ENCODE results near the gene NUDT21. TPM values are rescaled to one million over a fixed set of nuclear protein-coding genes. Genes with fewer than 3 reads are reported as not detected.
"Not testable (repeated sequence)": the region's sequence is repeated elsewhere in the genome, so short reads cannot be mapped to it uniquely, and the experiment has no call there.

NUDT21 gene
- total RNA-seq, result 10 to 100 TPM; 28.3 to 88.2 (median 51.7) TPM

DNA sequence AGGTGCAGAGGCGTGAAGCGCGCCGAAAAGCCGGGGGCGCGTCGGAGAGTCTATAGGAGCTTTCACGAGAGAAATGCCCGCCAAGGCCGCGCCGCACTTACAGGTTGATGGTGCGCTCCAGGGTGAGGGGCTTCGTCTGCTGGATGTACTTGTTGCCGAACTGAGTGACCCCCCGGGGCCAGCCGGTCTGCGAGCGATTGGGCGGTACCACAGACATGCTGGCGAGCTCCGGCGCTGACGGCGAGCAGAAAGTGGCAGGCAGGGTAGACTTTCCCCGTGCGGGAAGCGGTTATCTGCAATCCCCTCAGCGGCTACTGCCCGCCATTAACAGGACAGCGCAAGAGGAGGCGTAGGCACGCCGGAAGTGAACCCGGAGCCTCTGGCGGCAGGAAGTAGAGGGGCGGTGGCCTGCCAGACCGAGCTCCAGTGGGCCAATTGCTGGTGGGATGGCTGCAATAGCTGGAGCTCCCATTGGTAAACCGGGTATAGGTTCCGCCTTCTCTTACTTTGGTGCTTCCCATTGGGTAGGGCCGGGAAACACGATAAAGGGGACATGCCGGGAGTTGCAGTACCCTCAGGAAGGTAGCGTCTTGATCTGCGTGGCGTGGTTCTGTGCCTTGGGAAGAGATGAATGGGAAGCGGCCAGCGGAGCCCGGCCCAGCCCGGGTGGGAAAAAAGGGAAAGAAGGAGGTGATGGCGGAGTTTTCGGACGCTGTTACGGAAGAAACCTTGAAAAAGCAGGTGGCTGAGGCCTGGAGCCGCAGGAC is at the start of gene NUDT21, which contains the start of gene OGFOD1:
Gene NUDT21, minus strand, starts transcription at position 347 of the 767 bp plus-strand sequence. Its CDS starts 130 bp downstream, at position 217.
Gene OGFOD1, plus strand, starts transcription at position 569 of the 767 bp plus-strand sequence. Its CDS starts 59 bp downstream, at position 628.
- TF ChIP-seq, protein P1, sequence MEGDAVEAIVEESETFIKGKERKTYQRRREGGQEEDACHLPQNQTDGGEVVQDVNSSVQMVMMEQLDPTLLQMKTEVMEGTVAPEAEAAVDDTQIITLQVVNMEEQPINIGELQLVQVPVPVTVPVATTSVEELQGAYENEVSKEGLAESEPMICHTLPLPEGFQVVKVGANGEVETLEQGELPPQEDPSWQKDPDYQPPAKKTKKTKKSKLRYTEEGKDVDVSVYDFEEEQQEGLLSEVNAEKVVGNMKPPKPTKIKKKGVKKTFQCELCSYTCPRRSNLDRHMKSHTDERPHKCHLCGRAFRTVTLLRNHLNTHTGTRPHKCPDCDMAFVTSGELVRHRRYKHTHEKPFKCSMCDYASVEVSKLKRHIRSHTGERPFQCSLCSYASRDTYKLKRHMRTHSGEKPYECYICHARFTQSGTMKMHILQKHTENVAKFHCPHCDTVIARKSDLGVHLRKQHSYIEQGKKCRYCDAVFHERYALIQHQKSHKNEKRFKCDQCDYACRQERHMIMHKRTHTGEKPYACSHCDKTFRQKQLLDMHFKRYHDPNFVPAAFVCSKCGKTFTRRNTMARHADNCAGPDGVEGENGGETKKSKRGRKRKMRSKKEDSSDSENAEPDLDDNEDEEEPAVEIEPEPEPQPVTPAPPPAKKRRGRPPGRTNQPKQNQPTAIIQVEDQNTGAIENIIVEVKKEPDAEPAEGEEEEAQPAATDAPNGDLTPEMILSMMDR (IDR thresholded peaks at IDR 0.05), result peak in 2 of 6 experiments; percentile 25 to 31
- TF ChIP-seq EP300 (IDR thresholded peaks at IDR 0.05) (no peak), POLR2AphosphoS5 (IDR thresholded peaks at IDR 0.05) (peak; percentile 72 to 81), POLR2A (IDR thresholded peaks at IDR 0.05) (peak in 3 of 4 donors; percentile 50 to 74 (median 71))

DNA sequence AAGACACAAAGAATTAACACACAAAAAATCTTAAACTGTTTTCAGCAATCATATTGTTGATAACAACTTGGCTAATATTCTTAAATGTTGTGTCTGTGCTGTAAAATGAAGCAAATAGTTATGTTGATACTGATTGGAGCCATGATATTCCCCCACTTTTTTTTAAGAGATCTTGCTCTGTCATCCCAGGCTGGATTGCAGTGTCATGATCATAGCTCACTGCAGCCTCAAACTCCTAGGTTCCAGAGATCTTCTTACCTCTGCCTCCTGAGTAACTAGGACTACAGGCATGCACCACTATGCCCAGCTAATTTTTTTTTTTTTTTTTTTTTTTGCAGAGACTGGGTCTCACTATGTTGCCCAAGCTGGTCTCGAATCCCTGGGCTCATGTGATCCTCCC is 42.7 kb upstream of the NUDT21 start:
- peaks cover 11 to 31% (median 14%) of the 10 kb centered on the region in 4 donors for H3K36me3 ChIP-seq
- WGBS, 2 donors, result 100% methylated on average over 1 of the region's 1 CpG
- no peaks in the 10 kb centered on the region for H3K9me3 ChIP-seq
- ATAC-seq (ENCODE audit: low FRiP score in 2 of 2) (no peak), DNase-seq (no peak)
- no peak overlapping the region for H3K4me3 ChIP-seq
- no peak overlapping the region for H3K27ac ChIP-seq
- H3K27me3 ChIP-seq, result no peaks in the 10 kb centered on the region
- TF ChIP-seq EP300 (IDR thresholded peaks at IDR 0.05), result no peak
- TF ChIP-seq, protein P1 (IDR thresholded peaks at IDR 0.05), result no peak
- TF ChIP-seq POLR2AphosphoS5 (IDR thresholded peaks at IDR 0.05), result no peak
- no peak for TF ChIP-seq POLR2A (IDR thresholded peaks at IDR 0.05)
- no peaks in the 10 kb centered on the region for H3K4me1 ChIP-seq

More for the DNA sequence above, at the start of gene NUDT21, which contains the start of gene OGFOD1:
- peak; percentile 91 to 98 for DNase-seq
- peaks cover 18 to 34% (median 29%) of the 10 kb centered on the region in 4 donors for H3K4me1 ChIP-seq
- peak within 1 kb of the TSS; percentile 81 to 89 (median 84) for H3K27ac ChIP-seq
- H3K27me3 ChIP-seq, result no peaks in the 10 kb centered on the region
- H3K36me3 ChIP-seq, result peaks cover 4 to 36% (median 6%) of the 10 kb centered on the region in 4 donors
- 0 to 1% methylated on average over 25 to 56 of the region's 56 CpGs for WGBS, 2 donors
- peak within 1 kb of the TSS; percentile 83 to 97 (median 88) for H3K4me3 ChIP-seq
- H3K9me3 ChIP-seq, result no peaks in the 10 kb centered on the region
- ATAC-seq (ENCODE audit: low FRiP score in 2 of 2), result peak; percentile 100

DNA sequence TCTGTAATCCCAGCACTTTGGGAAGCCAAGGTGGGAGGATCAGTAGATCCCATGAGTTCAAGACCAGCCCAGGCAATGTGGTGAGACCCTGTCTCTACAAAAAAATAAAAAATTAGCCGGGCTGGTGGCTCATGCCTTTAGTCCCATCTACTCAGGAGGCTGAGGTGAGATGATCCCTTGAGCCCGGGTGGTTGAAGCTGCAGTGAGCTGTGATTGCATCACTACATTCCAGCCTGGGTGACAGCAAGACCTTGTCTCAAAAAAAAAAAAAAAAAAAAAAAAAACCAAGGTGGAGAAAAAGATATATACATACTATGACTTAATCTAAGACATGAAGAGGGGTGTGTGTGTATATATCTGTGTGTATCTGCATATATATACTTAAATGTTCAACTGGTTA is 42.0 kb upstream of the NUDT21 start:
- 80 to 87% methylated on average over 2 of the region's 2 CpGs for WGBS, 2 donors
- DNase-seq (no peak), ATAC-seq (ENCODE audit: low FRiP score in 2 of 2) (no peak)
- Histone ChIP-seq H3K9me3 (no peaks in the 10 kb centered on the region), H3K4me1 (no peaks in the 10 kb centered on the region), H3K4me3 (no peak overlapping the region), H3K27ac (no peak overlapping the region), H3K27me3 (no peaks in the 10 kb centered on the region), H3K36me3 (peaks cover 6 to 25% (median 10%) of the 10 kb centered on the region in 4 donors)
- TF ChIP-seq POLR2AphosphoS5 (IDR thresholded peaks at IDR 0.05) (no peak), POLR2A (IDR thresholded peaks at IDR 0.05) (no peak), EP300 (IDR thresholded peaks at IDR 0.05) (no peak)
- TF ChIP-seq, protein P1 (IDR thresholded peaks at IDR 0.05), result no peak

DNA sequence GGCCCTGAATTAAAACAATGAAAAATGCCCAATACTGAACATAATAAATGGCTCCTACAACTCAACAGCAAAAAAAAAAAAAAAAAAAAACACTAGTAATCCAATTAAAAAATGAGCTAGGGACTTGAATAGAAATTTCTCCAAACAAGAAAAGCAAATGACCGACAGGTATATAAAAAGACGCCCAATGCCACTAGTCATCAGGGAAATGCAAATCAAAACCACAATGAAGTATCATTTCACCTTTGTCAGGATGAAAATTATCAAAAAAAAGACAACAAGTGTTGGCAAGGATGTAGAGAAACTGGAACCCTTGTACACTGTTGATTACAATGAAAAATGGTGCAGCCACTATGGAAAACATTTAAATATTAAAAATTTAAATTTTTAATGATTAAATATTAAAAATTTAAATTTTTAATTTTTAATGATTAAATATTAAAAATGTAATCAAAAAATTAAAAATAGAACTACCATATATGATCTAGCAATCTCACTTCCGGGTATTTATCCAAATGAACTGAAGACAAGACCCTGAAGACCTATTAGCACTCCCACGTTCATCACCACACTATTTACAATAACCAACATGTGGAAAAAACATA is 40.6 kb upstream of the NUDT21 start:
- H3K27me3 ChIP-seq, result no peaks in the 10 kb centered on the region
- ATAC-seq (ENCODE audit: low FRiP score in 2 of 2) (no peak), DNase-seq (no peak)
- TF ChIP-seq POLR2A (IDR thresholded peaks at IDR 0.05) (no peak), POLR2AphosphoS5 (IDR thresholded peaks at IDR 0.05) (no peak)
- TF ChIP-seq, protein P1 (IDR thresholded peaks at IDR 0.05), result no peak
- no peaks in the 10 kb centered on the region for H3K9me3 ChIP-seq
- peaks cover 0 to 11% (median under 1%) of the 10 kb centered on the region in 4 donors for H3K36me3 ChIP-seq
- H3K27ac ChIP-seq, result no peak overlapping the region
- no peak overlapping the region for H3K4me3 ChIP-seq
- WGBS, 2 donors, result 96 to 98% methylated on average over 4 of the region's 4 CpGs
- no peaks in the 10 kb centered on the region for H3K4me1 ChIP-seq

DNA sequence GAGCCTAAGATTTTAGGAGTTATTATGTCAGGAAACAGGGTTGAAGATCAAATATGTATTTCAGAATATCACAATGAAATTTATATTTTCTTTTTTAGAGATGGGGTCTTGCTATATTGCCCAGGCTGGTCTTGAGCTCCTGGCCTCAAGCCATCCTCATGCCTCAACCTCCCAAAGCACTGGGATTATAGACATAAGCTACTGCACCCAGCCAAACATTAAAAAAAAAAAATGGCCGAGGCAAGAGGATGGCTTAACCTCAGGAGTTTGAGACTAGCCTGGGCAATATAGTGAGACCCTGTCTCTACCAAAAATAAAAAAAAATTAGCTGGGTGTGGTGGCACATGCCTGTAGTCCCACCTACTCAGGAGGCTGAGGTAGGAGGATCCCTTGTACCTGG is 37.7 kb upstream of the NUDT21 start:
- WGBS, 2 donors, result 93 to 96% methylated on average over 1 of the region's 1 CpG
- H3K4me1 ChIP-seq; ATAC-seq (ENCODE audit: low FRiP score in 2 of 2); DNase-seq; H3K9me3 ChIP-seq; H3K27me3 ChIP-seq; H3K27ac ChIP-seq; H3K4me3 ChIP-seq: not testable (repeated sequence)
- peaks cover 0 to 13% (median 8%) of the 10 kb centered on the region in 4 donors for H3K36me3 ChIP-seq

Data from upper lobe of left lung (tissue), 6 donors.